OCI-LY3 (cell line): Measurements from ENCODE around the gene AACS.
"Not testable (repeated sequence)": the region's sequence is repeated elsewhere in the genome, so short reads cannot be mapped to it uniquely, and the experiment has no call there.

Source experiments
- H2AFZ ChIP-seq: fragments of 200-600, 300-600 bp; shearing (Covaris generic); 2 replicates; pipeline ENCODE4 v1.6.0; 2014; ENCODE audit warnings: antibody characterized with exemption, low read depth, low read length
- H3K27ac ChIP-seq: fragments of 200-600, 300-600 bp; sonication (generic); 2 replicates; pipeline ENCODE4 v1.5.1; 2014; ENCODE audit warnings: mild to moderate bottlenecking, low read length, moderate library complexity, mixed read lengths
- H3K27me3 ChIP-seq: fragments of 200-600, 300-600 bp; sonication (generic); 2 replicates; pipeline ENCODE4 v1.6.1; 2014; ENCODE audit warnings: low read depth, low read length, mixed read lengths
- H3K36me3 ChIP-seq: fragments of 200-600, 300-600 bp; sonication (generic); replicated peaks from 2 replicates; pipeline ENCODE3; 2014; ENCODE audit warnings: low read depth, low read length, mixed read lengths
- H3K4me1 ChIP-seq: fragments of 300-600, 200-600 bp; sonication (generic); 2 replicates; pipeline ENCODE4 v1.6.1; 2014; ENCODE audit warnings: low read length, mixed read lengths
- H3K4me2 ChIP-seq: fragments of 200-600, 300-600 bp; sonication (generic); 2 replicates; pipeline ENCODE4 v1.6.1; 2014; ENCODE audit warnings: low read length, mixed read lengths
- H3K4me3 ChIP-seq: fragments of 300-600, 200-600 bp; sonication (generic); 2 replicates; pipeline ENCODE4 v1.5.1; 2014; ENCODE audit warnings: antibody characterized with exemption, mild to moderate bottlenecking, low read length, moderate library complexity
- H3K79me2 ChIP-seq: fragments of 300-600, 200-600 bp; shearing (Covaris generic); 2 replicates; pipeline ENCODE4 v1.6.1; 2014; ENCODE audit warnings: mild to moderate bottlenecking, low read length, mixed read lengths
- H3K9ac ChIP-seq: fragments of 300-600, 200-600 bp; shearing (Covaris generic); 2 replicates; pipeline ENCODE4 v1.6.0; 2014; ENCODE audit warnings: mild to moderate bottlenecking, low read length, moderate library complexity
- H3K9me3 ChIP-seq: fragments of 200-600, 300-600 bp; shearing (Covaris generic); 2 replicates; pipeline ENCODE4 v1.6.1; 2014; ENCODE audit warnings: low read length, mixed read lengths; ENCODE audit not compliant: insufficient read depth
- H4K20me1 ChIP-seq: fragments of 200-600, 300-600 bp; sonication (generic); 2 replicates; pipeline ENCODE4 v1.6.1; 2016; ENCODE audit warnings: low read length, mixed read lengths; ENCODE audit not compliant: insufficient read depth
- CTCF ChIP-seq: fragments of 200-600, 300-600 bp; sonication (generic); IDR thresholded peaks from 2 replicates; pipeline ENCODE4 v1.5.1; 2014; ENCODE audit warnings: antibody characterized with exemption, low read length, low read depth
- EZH2phosphoT487 ChIP-seq: fragments of 200-600 bp; shearing (Covaris generic); IDR thresholded peaks from 2 replicates; pipeline ENCODE4 v1.6.1; 2018; ENCODE audit warnings: antibody characterized with exemption, mixed run types, low read depth

The AACS gene

GRCh38 chr12:125024949-125025563 is 40.2 kb upstream of the AACS start:
- no peak overlapping the region for H3K27ac ChIP-seq
- no peaks in the 10 kb centered on the region for H3K9me3 ChIP-seq
- peaks cover 12% of the 10 kb centered on the region for H3K79me2 ChIP-seq
- H3K36me3 ChIP-seq, result peaks cover 57% of the 10 kb centered on the region
- H2AFZ ChIP-seq, result no peak overlapping the region
- no peak overlapping the region for H3K9ac ChIP-seq
- no peak overlapping the region for H3K4me3 ChIP-seq
- TF ChIP-seq CTCF (no peak), EZH2phosphoT487 (no peak)
- H3K4me1 ChIP-seq, result peaks cover 3% of the 10 kb centered on the region; the same call in 1 of the 2 replicates
- peaks cover 4% of the 10 kb centered on the region; the same call in 1 of the 2 replicates for H4K20me1 ChIP-seq
- H3K4me2 ChIP-seq, result no peak overlapping the region
- H3K27me3 ChIP-seq, result no peaks in the 10 kb centered on the region

DNA sequence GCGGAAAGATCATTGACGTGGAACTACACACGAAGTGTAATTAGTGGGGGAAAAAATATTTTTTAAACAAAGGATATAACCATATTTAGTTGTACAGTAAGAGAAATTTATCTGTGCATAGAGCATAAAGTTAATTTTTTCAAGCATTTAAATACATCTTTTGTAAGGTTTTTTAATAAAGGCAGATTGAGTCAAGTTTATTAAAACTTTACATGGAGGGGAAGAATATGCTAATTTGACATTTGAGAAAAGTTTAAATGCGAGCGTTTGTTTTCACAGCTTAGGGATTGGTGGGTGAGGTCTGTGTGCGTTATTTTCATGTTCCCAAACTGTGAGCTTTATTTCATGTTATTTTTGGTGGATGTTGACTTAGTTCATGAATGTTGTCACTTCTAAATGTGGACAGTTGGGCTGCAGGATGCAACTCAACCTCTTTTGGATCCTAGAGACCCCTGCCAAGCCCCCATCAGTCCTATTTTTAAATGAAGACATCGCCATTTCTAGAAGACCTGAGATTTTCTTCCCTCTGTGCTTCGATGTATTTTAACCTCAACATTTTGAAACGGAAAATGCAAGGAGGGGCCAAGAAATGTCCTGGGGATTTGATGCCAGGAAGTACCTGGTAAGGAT is 39.5 kb upstream of the AACS start:
- no peaks in the 10 kb centered on the region for H3K9me3 ChIP-seq
- H2AFZ ChIP-seq, result no peak overlapping the region
- H3K36me3 ChIP-seq, result peaks cover 57% of the 10 kb centered on the region
- H4K20me1 ChIP-seq, result peaks cover 11% of the 10 kb centered on the region; the same call in 1 of the 2 replicates
- H3K9ac ChIP-seq, result no peak overlapping the region
- no peak overlapping the region for H3K4me3 ChIP-seq
- no peaks in the 10 kb centered on the region for H3K27me3 ChIP-seq
- H3K4me1 ChIP-seq, result peaks cover 3% of the 10 kb centered on the region; the same call in 1 of the 2 replicates
- no peak overlapping the region for H3K4me2 ChIP-seq
- no peak overlapping the region for H3K27ac ChIP-seq
- peaks cover 8% of the 10 kb centered on the region; the same call in 1 of the 2 replicates for H3K79me2 ChIP-seq
- no peak for TF ChIP-seq CTCF
- TF ChIP-seq EZH2phosphoT487, result no peak

DNA sequence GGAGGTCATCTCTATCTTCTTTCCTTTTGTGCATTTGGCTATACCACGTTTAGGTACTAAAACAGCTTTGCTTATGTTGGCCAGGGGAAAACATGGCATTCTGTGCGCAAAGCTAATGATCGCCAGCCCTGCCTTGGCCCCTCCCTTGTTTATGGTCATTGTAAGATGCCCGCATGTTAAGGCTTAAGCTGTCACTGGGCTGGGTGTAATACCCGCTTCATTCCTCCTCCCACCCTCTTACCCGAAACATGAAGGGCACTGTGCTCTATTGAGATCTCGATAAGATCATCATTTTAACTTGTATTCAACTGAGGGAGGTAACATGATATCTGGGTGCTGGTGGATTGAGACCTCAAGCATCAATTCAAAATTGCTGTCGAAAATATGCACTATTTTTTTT is 37.1 kb upstream of the AACS start:
- H3K27ac ChIP-seq, result no peak overlapping the region
- H3K4me3 ChIP-seq, result no peak overlapping the region
- peaks cover 3% of the 10 kb centered on the region; the same call in 1 of the 2 replicates for H3K4me1 ChIP-seq
- H3K9me3 ChIP-seq, result no peaks in the 10 kb centered on the region
- no peak for TF ChIP-seq CTCF
- no peak for TF ChIP-seq EZH2phosphoT487
- peaks cover 48% of the 10 kb centered on the region for H3K36me3 ChIP-seq
- no peak overlapping the region for H2AFZ ChIP-seq
- H3K27me3 ChIP-seq, result no peaks in the 10 kb centered on the region
- H3K9ac ChIP-seq, result no peak overlapping the region
- H3K4me2 ChIP-seq, result no peak overlapping the region
- H4K20me1 ChIP-seq, result peaks cover 11% of the 10 kb centered on the region; the same call in 1 of the 2 replicates
- peaks cover 5% of the 10 kb centered on the region; the same call in 1 of the 2 replicates for H3K79me2 ChIP-seq

DNA sequence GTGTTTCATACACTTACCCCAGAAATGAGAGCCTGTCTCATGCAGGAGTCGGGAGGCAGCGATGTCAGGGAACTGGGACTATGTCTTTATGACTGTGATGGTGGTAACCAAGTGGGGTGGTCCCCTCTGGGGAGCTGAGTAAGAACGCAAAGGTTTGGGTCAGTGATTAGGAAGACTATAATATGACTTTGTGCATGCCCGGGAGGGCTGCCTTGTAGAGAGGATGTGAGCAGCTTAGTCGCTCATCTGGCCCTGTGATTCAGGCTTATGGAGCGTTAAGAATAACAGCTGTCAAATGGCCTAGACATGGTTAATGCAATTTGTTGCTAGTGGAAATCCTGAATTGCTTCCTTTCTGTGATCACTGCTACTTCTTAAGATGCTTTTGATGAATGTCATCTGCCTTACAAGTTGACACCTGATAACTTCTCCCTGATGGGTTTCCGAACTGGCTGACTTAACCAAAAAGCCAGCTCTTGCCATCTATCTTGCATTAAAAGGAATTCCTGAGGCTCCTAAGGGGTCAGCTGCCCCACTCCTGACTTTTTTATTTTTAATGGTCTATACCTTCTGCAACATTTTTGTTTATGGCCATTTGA is 35.4 kb upstream of the AACS start:
- Histone ChIP-seq H3K9me3 (no peaks in the 10 kb centered on the region), H3K4me1 (peaks cover 3% of the 10 kb centered on the region; the same call in 1 of the 2 replicates), H3K27me3 (no peaks in the 10 kb centered on the region), H3K36me3 (peaks cover 51% of the 10 kb centered on the region), H3K79me2 (peaks cover 5% of the 10 kb centered on the region; the same call in 1 of the 2 replicates), H3K4me2 (no peak overlapping the region), H3K4me3 (no peak overlapping the region), H4K20me1 (peaks cover 11% of the 10 kb centered on the region; the same call in 1 of the 2 replicates), H3K27ac (no peak overlapping the region), H3K9ac (no peak overlapping the region), H2AFZ (no peak overlapping the region)
- TF ChIP-seq EZH2phosphoT487 (no peak), CTCF (no peak)

- not testable (repeated sequence) for H3K9me3 ChIP-seq, H2AFZ ChIP-seq, H3K4me1 ChIP-seq, H3K27ac ChIP-seq, H3K27me3 ChIP-seq, H3K9ac ChIP-seq, H3K4me3 ChIP-seq, H3K79me2 ChIP-seq, H3K4me2 ChIP-seq
- peaks cover 11% of the 10 kb centered on the region; the same call in 1 of the 2 replicates for H4K20me1 ChIP-seq
- H3K36me3 ChIP-seq, result peaks cover 38% of the 10 kb centered on the region
These were observed 33.8 kb upstream of the AACS start for GRCh38 chr12:125031471-125031870.
